M059J (cell line): ENCODE data around the gene HES4. TPM values are rescaled to one million over a fixed set of nuclear protein-coding genes. Genes with fewer than 3 reads are reported as not detected.
A peak's percentile ranks its signal among the peaks of the same experiment; 100 is the strongest.
"Not testable (repeated sequence)": the region's sequence is repeated elsewhere in the genome, so short reads cannot be mapped to it uniquely, and the experiment has no call there.

Experiments
- DNase-seq: peaks from one replicate; pipeline ENCODE4 v3.0.0-alpha.2; 2012; ENCODE audit warnings: low read depth
- total RNA-seq: library from RNA; depleted of rRNA; stranded (reverse); fragments of >200 nt; shearing (Covaris generic); gene quantifications from 2 replicates; pipeline ENCODE4 v1.2.3, GENCODE V29; 2014

HES4 gene
- total RNA-seq, 1 experiment from 2014 or later: 51.8 TPM

DNA sequence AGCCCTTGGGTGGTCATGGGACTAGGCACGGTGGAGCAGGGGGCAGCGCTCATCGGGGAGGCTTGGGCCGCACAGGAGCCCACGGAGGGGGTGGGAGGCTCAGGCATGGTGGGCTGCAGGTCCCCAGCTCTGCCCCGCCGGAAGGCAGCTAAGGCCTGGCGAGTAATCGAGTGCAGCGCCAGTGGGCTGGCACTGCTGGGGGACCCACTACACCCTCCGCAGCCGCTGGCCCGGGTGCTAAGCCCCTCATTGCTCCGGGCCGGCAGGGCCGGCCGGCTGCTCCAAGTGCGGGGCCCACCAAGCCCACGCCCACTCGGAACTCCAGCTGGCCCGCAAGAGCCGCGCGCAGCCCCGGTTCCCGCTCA, 18.4 kb upstream of the HES4 start:
- DNase-seq: not testable (repeated sequence)

- DNase-seq: peak; percentile 53
Measured at GRCh38 chr1:1017397-1018320, 17.8 kb upstream of the HES4 start.

DNA sequence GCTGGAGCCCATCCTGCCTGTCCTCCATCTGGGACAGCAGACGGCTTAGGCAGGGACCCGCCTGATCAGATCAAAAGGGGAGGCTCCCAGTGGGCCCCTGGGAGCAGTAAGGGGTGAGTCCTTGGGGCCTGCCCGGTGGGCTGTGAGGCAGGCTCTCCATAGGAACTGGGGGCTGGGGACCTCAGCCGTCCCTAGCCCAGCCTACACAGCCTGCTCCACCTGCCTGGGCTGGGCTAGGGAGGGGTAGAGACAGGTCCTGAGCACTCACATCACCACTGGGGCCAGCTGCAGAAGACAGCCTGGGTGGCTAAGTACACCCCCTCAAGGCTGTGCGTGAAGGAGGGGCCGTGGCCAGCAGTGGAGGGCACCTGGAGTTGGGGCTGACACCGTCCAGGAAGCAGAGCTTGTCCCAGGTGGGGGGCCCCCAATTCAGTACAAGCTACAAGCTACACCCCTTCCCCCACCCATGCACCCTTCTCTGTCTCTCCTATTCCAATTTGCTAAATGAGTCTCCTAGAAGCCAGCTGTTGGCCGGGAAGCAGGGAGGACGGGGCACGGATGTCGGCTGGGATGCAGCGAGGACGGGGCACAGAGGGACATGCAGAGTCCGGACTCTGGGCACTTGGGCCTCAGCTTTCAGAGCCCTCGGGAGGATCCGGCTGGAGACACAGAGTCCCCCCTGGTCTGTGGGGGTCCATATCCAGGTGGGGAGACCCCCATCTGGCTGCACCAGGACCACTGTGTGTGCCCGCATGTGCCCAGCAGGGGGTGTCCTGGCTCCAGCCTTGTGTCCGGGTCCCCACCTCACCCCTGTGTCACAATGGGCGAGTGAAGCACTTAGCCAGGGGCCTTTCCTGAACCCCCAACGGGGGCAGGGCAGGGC, 15.1 kb upstream of the HES4 start:
- peak; percentile 55 for DNase-seq

GRCh38 chr1:1013922-1014648, 14.2 kb upstream of the HES4 start:
- no peak for DNase-seq

- DNase-seq: peak; percentile 97
Measured at GRCh38 chr1:1013105-1013921, 13.4 kb upstream of the HES4 start, which contains the start of gene ISG15. ISG15 (plus strand) TSS chr1:1013497; CDS start chr1:1013574, 77 bp downstream.

- DNase-seq: not testable (repeated sequence)
Measured at GRCh38 chr1:1012736-1013104, 12.8 kb upstream of the HES4 start.

DNA sequence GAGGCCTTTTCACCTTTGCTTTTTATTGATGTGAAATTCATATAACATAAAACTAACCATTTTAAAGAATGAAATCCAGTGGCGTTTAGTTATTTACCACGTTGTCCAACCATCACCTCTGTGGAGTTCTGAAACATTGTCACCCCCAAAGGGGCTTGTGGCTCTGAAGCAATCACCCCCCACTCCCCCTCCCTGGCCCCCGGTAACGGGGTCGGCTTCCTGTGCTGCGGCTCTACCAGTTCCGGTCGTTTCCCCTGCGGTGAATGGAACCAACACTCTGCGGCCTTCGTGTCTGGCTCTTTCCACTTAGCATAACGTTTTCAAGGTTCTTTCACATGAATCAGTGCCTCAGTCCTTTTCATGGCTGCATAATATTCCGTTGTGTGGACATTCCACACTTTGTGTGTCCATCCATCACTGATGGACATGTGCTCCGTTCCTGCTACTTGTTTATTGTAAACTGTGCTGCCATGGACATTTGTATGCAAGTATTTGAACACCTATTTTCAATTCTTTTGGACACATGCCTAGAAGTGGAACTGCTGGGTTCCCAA, 11.6 kb upstream of the HES4 start:
- DNase-seq: no peak

DNA sequence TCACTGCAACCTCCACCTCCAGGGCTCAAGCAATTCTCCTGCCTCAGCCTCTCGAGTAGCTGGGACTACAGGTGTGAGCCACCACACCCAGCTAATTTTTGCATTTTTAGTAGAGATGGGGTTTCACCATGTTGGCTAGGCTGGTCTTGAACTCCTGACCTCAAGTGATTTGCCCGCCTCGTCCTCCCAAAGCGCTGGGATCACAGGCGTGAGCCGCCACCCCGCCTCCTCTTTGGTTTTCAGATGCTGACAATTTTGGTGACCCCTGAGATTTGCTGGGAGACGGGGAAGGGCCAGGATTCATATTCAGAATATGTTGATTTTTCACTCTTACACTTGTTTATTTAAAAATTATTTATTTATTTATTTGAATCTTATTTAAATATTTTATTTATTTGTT, 10.2 kb upstream of the HES4 start:
- DNase-seq: not testable (repeated sequence)

DNA sequence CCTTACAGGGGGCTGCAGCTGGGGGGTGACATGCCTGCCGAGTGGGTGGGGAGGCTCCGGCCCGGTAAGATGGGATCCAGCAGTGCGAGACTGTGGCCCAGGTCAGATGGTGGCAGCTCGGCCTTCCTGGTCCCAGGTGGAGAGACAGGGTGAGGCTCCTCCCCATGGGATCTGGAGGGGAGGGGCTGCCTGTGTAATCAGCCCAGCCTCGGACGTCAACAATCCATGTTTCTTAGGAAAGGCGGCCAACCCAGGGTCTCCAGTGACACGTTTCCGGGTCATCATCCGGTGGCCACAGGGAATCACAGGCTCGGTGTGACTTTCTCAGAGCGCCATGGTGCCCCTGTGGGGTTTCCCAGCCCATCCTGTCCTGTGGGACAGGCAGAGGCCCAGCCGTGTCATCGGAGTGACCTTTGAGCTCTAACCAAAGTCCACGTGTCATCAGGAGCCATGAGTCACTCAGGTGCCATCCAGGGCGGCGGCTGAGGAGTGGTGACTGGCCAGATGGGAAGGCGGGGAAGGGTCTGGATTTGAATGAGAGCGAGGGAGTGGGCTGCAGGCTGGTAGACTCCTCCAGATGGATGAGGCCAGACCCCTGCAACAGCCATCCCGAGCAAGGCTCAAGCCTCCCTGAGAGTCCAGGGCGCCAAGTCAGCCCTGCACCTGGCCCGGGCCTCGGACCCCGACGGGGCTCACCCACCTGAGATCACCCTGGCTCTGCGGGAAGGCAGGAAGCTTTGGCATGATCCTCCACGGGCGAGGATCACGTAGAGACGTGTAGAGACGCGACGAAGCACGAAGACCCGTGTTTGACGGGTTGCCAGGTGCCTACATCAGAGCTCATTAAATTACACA, 6.6 kb upstream of the HES4 start:
- DNase-seq: no peak

DNA sequence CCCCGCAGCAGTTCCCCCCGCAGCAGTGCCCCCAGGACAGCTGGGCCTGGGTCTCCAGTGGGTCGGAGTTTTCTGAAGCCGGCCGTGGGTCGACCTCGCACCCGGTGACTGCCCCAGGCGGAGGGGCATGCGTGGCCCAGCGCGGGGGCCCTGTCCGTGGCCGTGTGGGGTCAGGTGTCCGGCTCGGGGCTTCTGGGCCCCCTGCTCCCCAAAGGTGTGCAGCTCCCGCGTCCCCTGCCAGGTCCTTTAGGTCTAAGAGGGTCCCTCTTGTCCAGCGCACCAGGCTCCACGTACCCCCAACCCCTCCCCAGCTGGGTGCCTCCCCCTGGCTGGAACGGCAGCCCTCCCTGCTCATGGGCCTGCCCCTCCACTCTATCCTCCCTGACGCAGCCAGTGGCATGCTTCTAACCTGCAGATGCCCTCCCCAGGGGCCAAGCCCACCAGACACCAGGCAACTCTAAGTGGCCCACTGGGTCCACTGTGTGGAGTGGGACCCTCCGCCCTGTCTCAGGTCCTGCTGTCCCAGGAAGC, 5.9 kb upstream of the HES4 start:
- no peak for DNase-seq

- DNase-seq: peak; percentile 85
Measured at GRCh38 chr1:1004780-1005697, 5.1 kb upstream of the HES4 start.

GRCh38 chr1:1004420-1004779, 4.5 kb upstream of the HES4 start:
- DNase-seq: no peak

GRCh38 chr1:1003618-1004419, 3.9 kb upstream of the HES4 start:
- no peak for DNase-seq

- peak; percentile 50 for DNase-seq
Measured at GRCh38 chr1:1001057-1001783, 1.3 kb upstream of the HES4 start.

GRCh38 chr1:1000357-1001056, 610 bp upstream of the HES4 start:
- peak; percentile 84 for DNase-seq

DNA sequence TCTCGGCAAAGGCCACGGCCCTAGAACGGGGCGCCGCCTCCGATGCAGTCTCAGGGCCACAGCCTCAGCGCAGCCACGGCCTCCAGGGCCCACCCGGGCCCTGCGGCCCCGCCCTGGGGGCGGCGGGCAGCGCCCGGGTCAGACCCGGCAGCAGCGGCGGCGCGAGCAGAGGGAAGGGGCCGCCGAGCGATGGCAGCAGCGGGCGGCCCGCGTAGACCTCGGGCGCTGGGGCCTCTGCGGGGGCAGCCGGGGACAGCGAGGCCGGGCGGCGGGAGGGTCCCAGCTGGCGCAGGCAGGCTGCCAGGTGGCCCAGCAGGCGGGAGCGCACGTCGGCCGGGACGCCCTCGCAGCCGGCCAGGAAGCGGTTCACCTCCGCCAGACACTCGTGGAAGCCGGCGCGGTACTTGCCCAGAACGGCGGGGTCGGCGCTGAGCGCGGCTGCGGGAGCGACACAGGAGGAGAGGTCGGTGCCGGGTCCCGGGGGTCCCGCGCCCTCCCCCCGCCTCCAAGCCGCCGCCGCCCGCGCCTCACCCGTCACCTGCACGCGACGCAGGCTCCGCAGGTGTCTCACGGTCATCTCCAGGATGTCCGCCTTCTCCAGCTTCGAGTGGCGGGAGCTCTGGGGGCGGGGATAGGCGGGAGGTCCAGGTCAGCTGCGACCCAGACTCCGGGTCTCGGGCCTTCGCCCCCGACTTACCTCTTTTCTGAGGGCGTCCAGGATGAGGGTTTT, 737 bp downstream of the HES4 start:
- peak; percentile 52 for DNase-seq
